CD4-positive, alpha-beta T cell treated with Interleukin-15 for 1 hour (primary cell): ENCODE measurements around the gene LANCL2.

Experiments used
- DNase-seq: peaks from one replicate; pipeline ENCODE4 v3.0.0-alpha.2; 2020

The LANCL2 gene

GRCh38 chr7:55472928-55473725, 108.0 kb downstream of the LANCL2 start:
- DNase-seq, result no peak

GRCh38 chr7:55473932-55474331, 108.8 kb downstream of the LANCL2 start:
- DNase-seq, result no peak

- peak; percentile 27 for DNase-seq
Measured at GRCh38 chr7:55474944-55475854, 110.1 kb downstream of the LANCL2 start.

- DNase-seq, result no peak
Measured at GRCh38 chr7:55475855-55476803, 111.0 kb downstream of the LANCL2 start.

- no peak for DNase-seq
Measured at GRCh38 chr7:55476852-55477780, 112.0 kb downstream of the LANCL2 start.

GRCh38 chr7:55477781-55478374, 112.7 kb downstream of the LANCL2 start:
- no peak for DNase-seq

GRCh38 chr7:55478700-55479099, 113.6 kb downstream of the LANCL2 start:
- DNase-seq, result no peak

- no peak for DNase-seq
Measured at GRCh38 chr7:55481155-55481554, 116.0 kb downstream of the LANCL2 start.

- no peak for DNase-seq
Measured at GRCh38 chr7:55483046-55483445, 117.9 kb downstream of the LANCL2 start.
